Caco-2 (cell line): ENCODE results near the gene UCN2. TPM values are rescaled to one million over a fixed set of nuclear protein-coding genes. Genes with fewer than 3 reads are reported as not detected.

ENCODE experiments used
- BruUV-seq: library from RNA; stranded (reverse); fragments of 400-500 nt; replicated peaks from 2 replicates; lab custom pipeline; 2021; lab: Mats Ljungman, UMichigan
- CTCF ChIA-PET: fragments of 300-600 bp; sonication (Branson Sonifier 250); formaldehyde crosslinking; loops from one replicate; lab custom pipeline; 2022; ENCODE audit warnings: antibody characterized with exemption; lab: Charles Lee
- POLR2A ChIA-PET: fragments of 300-600 bp; sonication (Branson Sonifier 250); formaldehyde crosslinking; loops from one replicate; lab custom pipeline; 2022; ENCODE audit warnings: antibody characterized with exemption; lab: Charles Lee
- DNase-seq, 2 experiments: peaks; one replicate each; pipeline versions ENCODE4 v3.0.0 to v3.0.0-alpha.2; 2020 to 2022
- H3K27me3 ChIP-seq: replicated peaks from 2 replicates; pipeline ENCODE4 v1.6.0; 2011; ENCODE audit warnings: low read length; ENCODE audit not compliant: control insufficient read depth, insufficient read depth
- H3K36me3 ChIP-seq: 2 replicates; pipeline ENCODE4 v1.5.1; 2011; ENCODE audit warnings: low read length; ENCODE audit not compliant: control insufficient read depth, insufficient read depth
- H3K4me1 ChIP-seq: fragments of 250-450 bp; sonication (Bioruptor Pico); 2 replicates; pipeline ENCODE4 v1.5.1; 2020; ENCODE audit warnings: mild to moderate bottlenecking
- H3K4me3 ChIP-seq: 2 replicates; pipeline ENCODE4 v1.5.1; 2011; ENCODE audit warnings: low read depth, mild to moderate bottlenecking, control low read depth, low read length
- H3K9me3 ChIP-seq: fragments of 250-450 bp; sonication (Bioruptor Pico); 2 replicates; pipeline ENCODE4 v1.5.1; 2020; ENCODE audit warnings: mild to moderate bottlenecking, moderate library complexity
- H3K27ac Mint-ChIP-seq: one replicate; pipeline ENCODE4 v1.8.0; 2022; ENCODE audit warnings: mixed read lengths; ENCODE audit not compliant: unreplicated experiment
- H3K27me3 Mint-ChIP-seq: one replicate; pipeline ENCODE4 v1.8.0; 2022; ENCODE audit warnings: mixed read lengths; ENCODE audit not compliant: insufficient read depth, unreplicated experiment
- H3K36me3 Mint-ChIP-seq: one replicate; pipeline ENCODE4 v1.8.0; 2022; ENCODE audit warnings: mild to moderate bottlenecking, mixed read lengths; ENCODE audit not compliant: insufficient read depth, unreplicated experiment
- H3K4me1 Mint-ChIP-seq: one replicate; pipeline ENCODE4 v1.8.0; 2022; ENCODE audit warnings: low read depth, mixed read lengths; ENCODE audit not compliant: unreplicated experiment
- H3K4me3 Mint-ChIP-seq: one replicate; pipeline ENCODE4 v1.8.0; 2022; ENCODE audit warnings: mild to moderate bottlenecking, moderate library complexity, mixed read lengths; ENCODE audit not compliant: unreplicated experiment
- H3K9me3 Mint-ChIP-seq: one replicate; pipeline ENCODE4 v1.8.0; 2022; ENCODE audit warnings: mixed read lengths; ENCODE audit not compliant: unreplicated experiment
- CTCF ChIP-seq, 2 experiments: fragments of 200-600 bp in 1 of 2; IDR thresholded peaks; 1 replicate in 1 of 2; 2 replicates in 1 of 2; pipeline versions ENCODE4 v1.5.1 to v1.8.0; 2011 to 2022; ENCODE audit warnings: antibody characterized with exemption in 1 of 2, control low read depth in 1 of 2, inconsistent platforms in 1 of 2, low read depth in 1 of 2, low read length in 1 of 2, mild to moderate bottlenecking in 1 of 2, moderate library complexity in 1 of 2; ENCODE audit not compliant: insufficient read depth in 1 of 2, severe bottlenecking in 1 of 2, unreplicated experiment in 1 of 2
- intact Hi-C: fragments of 100-400 bp; cut with micrococcal nuclease; formaldehyde crosslinking; loops from one replicate; pipeline ENCODE4 v1.10.0; 2022; ENCODE audit not compliant: unreplicated experiment
- total RNA-seq: library from RNA; stranded (reverse); gene quantifications from 2 replicates; pipeline ENCODE4 v1.2.3, GENCODE V29; 2022

The UCN2 gene
- total RNA-seq, 1 experiment from 2014 or later: 0.54 TPM

- Histone ChIP-seq H3K9me3 (no peaks in the 10 kb centered on the region), H3K4me1 (no peaks in the 10 kb centered on the region), H3K4me3 (no peak overlapping the region), H3K36me3 (peaks cover 2% of the 10 kb centered on the region), H3K27me3 (no peaks in the 10 kb centered on the region)
- ChIA-PET POLR2A (no interaction called here), CTCF (no interaction called here)
- no peak overlapping the region for H3K27ac Mint-ChIP-seq
- H3K36me3 Mint-ChIP-seq: peaks cover 6% of the 10 kb centered on the region
- no peak overlapping the region for H3K4me3 Mint-ChIP-seq
- no peaks in the 10 kb centered on the region for H3K27me3 Mint-ChIP-seq
- no TSS peak for BruUV-seq
- TF ChIP-seq CTCF (IDR thresholded peaks at IDR 0.05; ENCODE audit: insufficient read depth in 1 of 2, low read depth in 1 of 2, low read length in 1 of 2, severe bottlenecking in 1 of 2, unreplicated experiment in 1 of 2): no peak
- H3K4me1 Mint-ChIP-seq: no peaks in the 10 kb centered on the region
- intact Hi-C loops: no loop called here
- H3K9me3 Mint-ChIP-seq: no peaks in the 10 kb centered on the region
- DNase-seq: no peak
Measured at GRCh38 chr3:48543271-48543866, 20.2 kb downstream of the UCN2 start.

DNA sequence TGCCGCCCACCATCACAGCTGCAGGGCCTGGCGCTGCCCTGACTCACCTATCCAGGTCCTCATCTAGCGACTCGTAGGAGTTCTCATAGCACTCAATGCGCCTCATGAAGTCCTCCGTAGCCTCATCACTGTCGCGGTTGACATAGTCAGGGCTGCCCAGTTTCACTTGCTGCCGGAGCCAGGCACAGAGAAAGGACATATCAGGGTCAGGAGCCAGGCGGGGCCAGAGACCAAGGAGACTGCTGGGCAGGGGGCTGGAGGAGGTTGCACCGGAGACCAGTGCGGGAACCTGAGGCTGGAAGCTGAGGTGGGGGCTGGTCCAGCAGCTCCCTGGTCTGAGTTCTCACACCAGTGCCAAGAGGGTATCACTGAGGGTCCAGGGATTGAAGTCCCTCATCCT, 25.1 kb downstream of the UCN2 start:
- no peak for TF ChIP-seq CTCF (IDR thresholded peaks at IDR 0.05; ENCODE audit: insufficient read depth in 1 of 2, low read depth in 1 of 2, low read length in 1 of 2, severe bottlenecking in 1 of 2, unreplicated experiment in 1 of 2)
- Histone ChIP-seq H3K4me3 (no peak overlapping the region), H3K27me3 (no peaks in the 10 kb centered on the region), H3K36me3 (peaks cover 3% of the 10 kb centered on the region), H3K9me3 (no peaks in the 10 kb centered on the region), H3K4me1 (no peaks in the 10 kb centered on the region)
- no peak overlapping the region for H3K4me3 Mint-ChIP-seq
- intact Hi-C loops: no loop called here
- ChIA-PET CTCF (no interaction called here), POLR2A (no interaction called here)
- no TSS peak for BruUV-seq
- H3K27ac Mint-ChIP-seq: no peak overlapping the region
- no peaks in the 10 kb centered on the region for H3K9me3 Mint-ChIP-seq
- H3K4me1 Mint-ChIP-seq: no peaks in the 10 kb centered on the region
- no peaks in the 10 kb centered on the region for H3K27me3 Mint-ChIP-seq
- DNase-seq: no peak
- peaks cover 20% of the 10 kb centered on the region for H3K36me3 Mint-ChIP-seq

DNA sequence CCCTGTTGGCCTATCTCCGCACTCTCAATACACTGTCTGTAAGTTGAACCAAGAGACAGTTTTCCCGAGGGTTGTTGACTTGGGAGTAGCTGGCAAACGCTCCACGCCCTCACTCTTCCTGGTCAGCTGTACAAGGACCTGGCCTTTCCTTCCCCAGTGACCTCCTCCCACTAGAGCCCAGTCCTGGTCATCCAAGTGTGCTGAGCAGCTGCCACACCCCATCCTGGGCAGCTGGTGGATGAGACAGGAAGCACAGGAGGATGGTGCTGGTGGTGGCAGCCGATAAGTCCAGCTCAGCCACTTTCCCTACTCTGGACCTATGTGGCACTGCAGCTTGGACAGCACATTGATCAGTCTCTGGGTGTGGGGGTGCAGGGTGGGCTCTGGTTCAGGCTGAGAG, 26.8 kb downstream of the UCN2 start:
- Histone ChIP-seq H3K36me3 (peaks cover 3% of the 10 kb centered on the region), H3K9me3 (no peaks in the 10 kb centered on the region), H3K4me1 (no peaks in the 10 kb centered on the region), H3K27me3 (no peaks in the 10 kb centered on the region), H3K4me3 (no peak overlapping the region)
- POLR2A ChIA-PET: interaction anchor here (0.7 kb wide), 1 partner anchor 90 kb away, joined by 8 read pairs; the partner anchor contains the start of gene ATRIP
- no peaks in the 10 kb centered on the region for H3K9me3 Mint-ChIP-seq
- H3K4me1 Mint-ChIP-seq: no peaks in the 10 kb centered on the region
- no peak overlapping the region for H3K4me3 Mint-ChIP-seq
- no peak for TF ChIP-seq CTCF (IDR thresholded peaks at IDR 0.05; ENCODE audit: insufficient read depth in 1 of 2, low read depth in 1 of 2, low read length in 1 of 2, severe bottlenecking in 1 of 2, unreplicated experiment in 1 of 2)
- peaks cover 15% of the 10 kb centered on the region for H3K36me3 Mint-ChIP-seq
- CTCF ChIA-PET: no interaction called here
- DNase-seq: no peak
- no peak overlapping the region for H3K27ac Mint-ChIP-seq
- no TSS peak for BruUV-seq
- intact Hi-C loops: no loop called here
- H3K27me3 Mint-ChIP-seq: no peaks in the 10 kb centered on the region
